H1 (cell line): ENCODE measurements around the gene PFKP. TPM values are rescaled to one million over a fixed set of nuclear protein-coding genes. Genes with fewer than 3 reads are reported as not detected.
A peak's percentile ranks its signal among the peaks of the same experiment; 100 is the strongest.

ENCODE experiments used
- CTCF ChIA-PET: fragments of 300-600 bp; sonication (Branson Sonifier 250); formaldehyde crosslinking; loops from one replicate; lab custom pipeline; 2021; ENCODE audit not compliant: partially characterized antibody; lab: Charles Lee
- POLR2A ChIA-PET: fragments of 300-600 bp; sonication (Branson Sonifier 250); formaldehyde crosslinking; loops from one replicate; lab custom pipeline; 2021; ENCODE audit warnings: inconsistent platforms; ENCODE audit not compliant: partially characterized antibody; lab: Charles Lee
- DNase-seq, 2 experiments: peaks; one replicate each; pipeline versions ENCODE4 v3.0.0 to v3.0.0-alpha.2; 2010 to 2022; ENCODE audit warnings: low spot score in 2 of 2, low read depth in 1 of 2, mixed read lengths in 1 of 2
- FAIRE-seq: peaks from 2 replicates; lab custom pipeline; 2011; peaks lifted over from hg19 to GRCh38; lab: Jason Lieb, UNC
- H2AFZ ChIP-seq: 2 replicates; pipeline ENCODE4 v1.8.1; 2012; ENCODE audit warnings: low read length, inconsistent platforms
- H2AK5ac ChIP-seq: 2 replicates; pipeline ENCODE4 v1.6.1; 2013; ENCODE audit warnings: low read depth, low read length
- H2BK120ac ChIP-seq: replicated peaks from 2 replicates; pipeline ENCODE3; 2013; ENCODE audit warnings: low read depth, low read length, inconsistent platforms
- H2BK12ac ChIP-seq: 2 replicates; pipeline ENCODE4 v1.6.1; 2013; ENCODE audit warnings: low read depth, low read length
- H2BK15ac ChIP-seq: 2 replicates; pipeline ENCODE4 v1.6.1; 2013; ENCODE audit warnings: low read length
- H2BK20ac ChIP-seq: 2 replicates; pipeline ENCODE4 v1.6.1; 2013; ENCODE audit warnings: low read length
- H2BK5ac ChIP-seq: 2 replicates; pipeline ENCODE4 v1.6.1; 2013; ENCODE audit warnings: low read depth, low read length
- H3K14ac ChIP-seq: 2 replicates; pipeline ENCODE4 v1.6.1; 2013; ENCODE audit warnings: inconsistent platforms; ENCODE audit not compliant: insufficient read length
- H3K18ac ChIP-seq: 2 replicates; pipeline ENCODE4 v1.6.1; 2013; ENCODE audit warnings: low read length; ENCODE audit errors: extremely low read depth
- H3K23ac ChIP-seq: 2 replicates; pipeline ENCODE4 v1.6.1; 2013; ENCODE audit warnings: inconsistent platforms; ENCODE audit not compliant: insufficient read length
- H3K23me2 ChIP-seq: 2 replicates; pipeline ENCODE4 v1.6.1; 2013; ENCODE audit warnings: low read depth, low read length
- H3K27ac ChIP-seq: 2 replicates; pipeline ENCODE4 v1.6.1; 2011; ENCODE audit warnings: low read depth, low read length, inconsistent platforms
- H3K27me3 ChIP-seq, 4 experiments: replicated peaks in 1 of 4; 1 replicate in 1 of 4; 2 replicates in 3 of 4; pipeline versions ENCODE4 v1.6.1 to v1.8.1; 2011 to 2013; ENCODE audit warnings: low read length in 3 of 4, mild to moderate bottlenecking in 3 of 4, inconsistent platforms in 2 of 4, mixed read lengths in 2 of 4, moderate library complexity in 1 of 4; ENCODE audit not compliant: control insufficient read depth in 3 of 4, insufficient read depth in 3 of 4; ENCODE audit errors: extremely low read depth in 1 of 4
- H3K36me3 ChIP-seq, 4 experiments: 2 replicates each; pipeline versions ENCODE4 v1.6.1 to v1.8.1; 2011 to 2013; ENCODE audit warnings: mild to moderate bottlenecking in 4 of 4, low read length in 3 of 4, moderate library complexity in 2 of 4, control low read depth in 1 of 4, inconsistent platforms in 1 of 4; ENCODE audit not compliant: insufficient read depth in 4 of 4, control insufficient read depth in 2 of 4
- H3K4ac ChIP-seq: replicated peaks from 2 replicates; pipeline ENCODE3; 2013; ENCODE audit warnings: low read length, low read depth, mixed read lengths, inconsistent platforms; ENCODE audit not compliant: insufficient read length
- H3K4me1 ChIP-seq, 4 experiments: replicated peaks in 1 of 4; 1 replicate in 1 of 4; 2 replicates in 3 of 4; pipeline versions ENCODE4 v1.6.1 to v1.8.1; 2011 to 2013; ENCODE audit warnings: low read length in 3 of 4, inconsistent platforms in 2 of 4, mixed read lengths in 1 of 4; ENCODE audit not compliant: insufficient read depth in 4 of 4, control insufficient read depth in 3 of 4
- H3K4me2 ChIP-seq, 2 experiments: 2 replicates each; pipeline versions ENCODE4 v1.6.1 to v1.8.1; 2011 to 2013; ENCODE audit warnings: low read depth in 2 of 2, low read length in 2 of 2, control low read depth in 1 of 2, inconsistent platforms in 1 of 2, mild to moderate bottlenecking in 1 of 2; ENCODE audit not compliant: insufficient read depth in 1 of 2
- H3K4me3 ChIP-seq, 4 experiments: fragments of 200-600, 300-600 bp in 1 of 4; sonication (generic), shearing (Covaris generic), sonication (Bioruptor Twin) in 1 of 4; 2 replicates each; pipeline versions ENCODE4 v1.5.1 to v1.8.1; 2011 to 2016; ENCODE audit warnings: low read length in 4 of 4, low read depth in 3 of 4, control low read depth in 2 of 4, inconsistent platforms in 2 of 4, mild to moderate bottlenecking in 2 of 4, mixed read lengths in 1 of 4, moderate library complexity in 1 of 4; ENCODE audit not compliant: insufficient read depth in 2 of 4; ENCODE audit errors: extremely low read depth in 1 of 4
- H3K56ac ChIP-seq: replicated peaks from 2 replicates; pipeline ENCODE3; 2013; ENCODE audit warnings: low read depth, mild to moderate bottlenecking, mixed read lengths, low read length, inconsistent platforms; ENCODE audit not compliant: insufficient read length
- H3K79me1 ChIP-seq: 2 replicates; pipeline ENCODE4 v1.6.1; 2013; ENCODE audit warnings: low read depth, low read length, control low read depth
- H3K79me2 ChIP-seq, 2 experiments: 2 replicates each; pipeline versions ENCODE4 v1.6.1 to v1.8.1; 2012 to 2013; ENCODE audit warnings: low read length in 2 of 2, mild to moderate bottlenecking in 2 of 2, inconsistent platforms in 1 of 2; ENCODE audit not compliant: insufficient read depth in 2 of 2, control insufficient read depth in 1 of 2
- H3K9ac ChIP-seq, 4 experiments: replicated peaks in 1 of 4; 1 replicate in 1 of 4; 2 replicates in 3 of 4; pipeline versions ENCODE4 v1.6.1 to v1.8.1; 2011 to 2013; ENCODE audit warnings: low read depth in 3 of 4, low read length in 3 of 4, control low read depth in 2 of 4, mild to moderate bottlenecking in 2 of 4, moderate library complexity in 2 of 4, inconsistent platforms in 1 of 4; ENCODE audit errors: extremely low read depth in 1 of 4
- H3K9me3 ChIP-seq, 2 experiments: 2 replicates each; pipeline versions ENCODE4 v1.6.1 to v1.8.1; 2012 to 2013; ENCODE audit warnings: mild to moderate bottlenecking in 2 of 2, moderate library complexity in 2 of 2, control low read depth in 1 of 2, inconsistent platforms in 1 of 2, low read depth in 1 of 2, low read length in 1 of 2, mixed read lengths in 1 of 2; ENCODE audit not compliant: insufficient read depth in 2 of 2
- H4K20me1 ChIP-seq, 2 experiments: replicated peaks in 1 of 2; 2 replicates each; pipeline versions ENCODE3 to v1.8.1; 2011 to 2013; ENCODE audit warnings: inconsistent platforms in 2 of 2, low read length in 2 of 2, mild to moderate bottlenecking in 1 of 2; ENCODE audit not compliant: insufficient read depth in 2 of 2, control insufficient read depth in 1 of 2
- H4K5ac ChIP-seq: 2 replicates; pipeline ENCODE4 v1.6.1; 2013; ENCODE audit warnings: low read length, low read depth, mixed read lengths, inconsistent platforms; ENCODE audit not compliant: insufficient read length
- H4K8ac ChIP-seq: 2 replicates; pipeline ENCODE4 v1.8.0; 2013; ENCODE audit warnings: mild to moderate bottlenecking, moderate library complexity, low read length, inconsistent platforms; ENCODE audit not compliant: insufficient read depth; ENCODE audit errors: extremely low read depth
- H4K91ac ChIP-seq: replicated peaks from 2 replicates; pipeline ENCODE3; 2013; ENCODE audit warnings: low read length, mixed read lengths, inconsistent platforms; ENCODE audit not compliant: insufficient read length
- ASH2L ChIP-seq: fragments of 200-600, 300-600 bp; sonication (generic); IDR thresholded peaks from one replicate; pipeline ENCODE4 v1.7.1; 2017; ENCODE audit warnings: low read length
- BACH1 ChIP-seq: IDR thresholded peaks from 2 replicates; pipeline ENCODE4 v1.6.1; 2012; ENCODE audit warnings: low read length, improper control_type of control experiment
- CHD2 ChIP-seq: IDR thresholded peaks from 2 replicates; pipeline ENCODE4 v1.6.1; 2012; ENCODE audit warnings: low read length, improper control_type of control experiment
- CREB1 ChIP-seq: IDR thresholded peaks from 2 replicates; pipeline ENCODE4 v1.6.1; 2012; ENCODE audit warnings: inconsistent platforms
- GABPA ChIP-seq: IDR thresholded peaks from 2 replicates; pipeline ENCODE4 v1.6.1; 2011; ENCODE audit warnings: mild to moderate bottlenecking, low read length, moderate library complexity, borderline replicate concordance; ENCODE audit not compliant: insufficient read depth
- KDM5A ChIP-seq: fragments of 200-600 bp; IDR thresholded peaks from 2 replicates; pipeline ENCODE4 v1.7.1; 2012; ENCODE audit warnings: mild to moderate bottlenecking, low read length, inconsistent platforms, mixed read lengths
- MAX ChIP-seq: IDR thresholded peaks from 2 replicates; pipeline ENCODE4 v1.6.1; 2012; ENCODE audit warnings: inconsistent platforms
- PHF8 ChIP-seq: fragments of 200-600 bp; sonication (generic); conservative IDR thresholded peaks from 2 replicates; pipeline ENCODE4 v1.7.1; 2012; ENCODE audit warnings: low read depth, mild to moderate bottlenecking, inconsistent platforms, low read length, moderate library complexity
- SP4 ChIP-seq: IDR thresholded peaks from 2 replicates; pipeline ENCODE4 v1.6.1; 2012; ENCODE audit warnings: low read length, inconsistent platforms
- SRF ChIP-seq: IDR thresholded peaks from 2 replicates; pipeline ENCODE4 v1.6.1; 2011; ENCODE audit warnings: mild to moderate bottlenecking, low read depth, low read length, moderate library complexity
- USF2 ChIP-seq: IDR thresholded peaks from 2 replicates; pipeline ENCODE4 v1.6.1; 2011; ENCODE audit warnings: low read length, improper control_type of control experiment
- WGBS, 2 experiments: shearing (Covaris generic) in 1 of 2; methylation state at CpG; one replicate each; pipeline versions ENCODE4 v1.1.6 to v1.1.7; 2013 to 2015; ENCODE audit warnings: low lambda C conversion rate in 2 of 2, mixed read lengths in 2 of 2, inconsistent platforms in 1 of 2, low coverage in 1 of 2, missing lambda C conversion rate in 1 of 2; ENCODE audit not compliant: insufficient replicate concordance in 2 of 2, insufficient coverage in 1 of 2, insufficient read length in 1 of 2; ENCODE audit errors: extremely low coverage in 1 of 2, missing lambda C conversion rate in 1 of 2; 5-methylcytosine and 5-hydroxymethylcytosine counted together
- polyA plus RNA-seq, 7 experiments: library from polyadenylated mRNA; depleted of rRNA in 3 of 7; stranded (reverse) in 5 of 7; unstranded in 2 of 7; fragments of >200 nt in 5 of 7; fragments of 200-250 nt in 2 of 7; gene quantifications; 1 replicate in 5 of 7; 2 replicates in 1 of 7; 4 replicates in 1 of 7; pipeline versions ENCODE4 v1.2.1 to v1.2.3, GENCODE V29; 2011 to 2013; ENCODE audit warnings: missing spikeins in 2 of 7, mixed read lengths in 2 of 7
- total RNA-seq: library from RNA; stranded (reverse); fragmentation: NEBNext Ultra II Directional; extraction: Animal tissue kit (Norgen Biotek cat#: 25700); gene quantifications from 2 replicates; pipeline ENCODE4 v1.2.1, GENCODE V29; 2021

The PFKP gene
- total and polyA plus RNA-seq, 2 of the 8 experiments (the other 6 are each of a cell fraction or from before 2014, with no cell fraction given) = 51.2 to 128 TPM

- ChIA-PET POLR2A (interaction anchor here (1.3 to 2.2 kb wide), 4 partner anchors 9 to 98 kb away, joined by 3 to 8 read pairs (median 6); no protein-coding TSS in a partner anchor), CTCF (no interaction called here)
- Histone ChIP-seq H3K9me3 (no peaks in the 10 kb centered on the region), H3K36me3 (0 out of 8 replicates have a peak, but pooled peaks cover 0 to 3% (median 2%) of the 10 kb centered on the region in 4 experiments), H4K91ac (peak within 1 kb of the TSS; percentile 80), H3K56ac (no peak within 1 kb of the TSS), H2AK5ac (no peak within 1 kb of the TSS), H2AFZ (peak within 1 kb of the TSS; percentile 63; the same call in 1 of the 2 replicates), H3K27me3 (no peaks in the 10 kb centered on the region), H3K79me2 (no peaks in the 10 kb centered on the region; a peak in 1 of 4 replicates), H3K9ac (peak within 1 kb of the TSS in 3 of 4 experiments; percentile 19 to 71 (median 47); a peak in 6 of 7 replicates), H3K4me3 (peak within 1 kb of the TSS; percentile 60 to 77 (median 68)), H4K20me1 (peaks cover 0 to 3% of the 10 kb centered on the region in 2 experiments), H3K23me2 (peaks cover 2% of the 10 kb centered on the region; the same call in 1 of the 2 replicates), H3K27ac (peak within 1 kb of the TSS; percentile 14; the same call in 1 of the 2 replicates), H3K4me1 (peaks cover 0 to 7% (median 4%) of the 10 kb centered on the region in 4 experiments; a peak in 5 of 7 replicates), H4K5ac (peak within 1 kb of the TSS; percentile 49), H3K23ac (no peak within 1 kb of the TSS), H2BK20ac (no peak within 1 kb of the TSS), H3K18ac (peak within 1 kb of the TSS; percentile 90), H3K79me1 (no peaks in the 10 kb centered on the region), H2BK15ac (peak within 1 kb of the TSS; percentile 72; the same call in 1 of the 2 replicates), H2BK12ac (0 out of 2 replicates have a peak within 1 kb of the TSS, but pooled peaks have one; percentile 39), H3K14ac (no peak within 1 kb of the TSS), H3K4ac (peak within 1 kb of the TSS; percentile 74), H2BK5ac (peak within 1 kb of the TSS; percentile 90), H4K8ac (peak within 1 kb of the TSS; percentile 91), H2BK120ac (no peak within 1 kb of the TSS), H3K4me2 (peak within 1 kb of the TSS; percentile 77 to 82)
- WGBS, 2 experiments = 3% methylated on average over 45 of the region's 73 CpGs; no CpG with 5 or more reads in 1 of the 2 experiments
- DNase-seq (peak in 1 of 2 experiments; percentile 98), FAIRE-seq (no peak)
- TF ChIP-seq ASH2L = peak; percentile 68
- TF ChIP-seq MAX = peak; percentile 87
- peak; percentile 82 for TF ChIP-seq PHF8
- no peak for TF ChIP-seq GABPA
- TF ChIP-seq CHD2 = peak; percentile 59; the same call in 1 of the 2 replicates
- TF ChIP-seq SP4 = no peak
- no peak for TF ChIP-seq BACH1
- TF ChIP-seq USF2 = no peak
- TF ChIP-seq SRF = no peak
- TF ChIP-seq CREB1 = peak; percentile 70
- TF ChIP-seq KDM5A = no peak
These were observed 105.3 kb downstream of the PFKP start, which contains the start of gene PITRM1 for GRCh38 chr10:3172446-3173170. Gene PITRM1 (minus strand): TSS chr10:3172782. CDS start chr10:3172772, 10 bp downstream.
